ENCODE measurements around the gene PRKCZ. TPM values are rescaled to one million over a fixed set of nuclear protein-coding genes. Genes with fewer than 3 reads are reported as not detected.

The PRKCZ gene
- total RNA-seq, 2 experiments from 2014 or later: 17.8 to 19.0 TPM

- H3K9me3 Mint-ChIP-seq: no peaks in the 10 kb centered on the region
- Histone ChIP-seq H3K36me3 (ENCODE audit: insufficient read depth, low read length) (peaks cover 2% of the 10 kb centered on the region), H3K9me3 (ENCODE audit: control insufficient read depth in 1 of 2, insufficient read depth in 1 of 2, low read length in 2 of 2) (no peaks in the 10 kb centered on the region), H3K27ac (ENCODE audit: low read depth in 1 of 2, low read length in 2 of 2) (peak overlapping the region; percentile 70 to 91), H3K4me1 (ENCODE audit: insufficient read depth, low read length) (peaks cover 22% of the 10 kb centered on the region), H3K27me3 (ENCODE audit: control insufficient read depth in 1 of 2, insufficient read depth in 2 of 2, low read length in 2 of 2) (no peaks in the 10 kb centered on the region), H3K4me3 (ENCODE audit: low read length) (peak overlapping the region; percentile 70)
- TF ChIP-seq CTCF (IDR thresholded peaks at IDR 0.05): no peak
- H3K4me3 Mint-ChIP-seq: peak overlapping the region; percentile 90
- intact Hi-C loops (cut with DNase I, micrococcal nuclease): loop anchor here (1.0 to 10.0 kb wide), 6 partner anchors 41 to 412 kb away; partner anchors contain the start of genes CALML6 (in 1 of the 2), FAAP20 (in 1 of the 2), PRKCZ (in 1 of the 2) and TMEM52 (in 1 of the 2)
- no peaks in the 10 kb centered on the region for H3K27me3 Mint-ChIP-seq
- POLR2A ChIA-PET: interaction anchor here (0.6 to 2.3 kb wide), 9 partner anchors 16 to 258 kb away, joined by 3 to 12 read pairs (median 4); partner anchors contain the start of genes FAAP20, MORN1 and RER1
- ATAC-seq (ENCODE audit: poor library complexity): peak; percentile 90
- H3K36me3 Mint-ChIP-seq (ENCODE audit: low read depth): peaks cover 4% of the 10 kb centered on the region
- peaks cover 32% of the 10 kb centered on the region for H3K4me1 Mint-ChIP-seq (ENCODE audit: low read depth)
- peak; percentile 93 to 99 (median 97) for DNase-seq
- CTCF ChIA-PET: interaction anchor here (0.5 to 1.2 kb wide), 3 partner anchors 30 to 88 kb away, joined by 3 to 5 read pairs (median 3); partner anchors contain the start of gene FAAP20
- peak overlapping the region; percentile 90 for H3K27ac Mint-ChIP-seq
Observed at GRCh38 chr1:2133039-2133878, 83.0 kb downstream of the PRKCZ start.

- peak overlapping the region; percentile 70 for H3K4me3 ChIP-seq (ENCODE audit: low read length)
- Mint-ChIP-seq H3K4me3 (no peak overlapping the region), H3K36me3 (ENCODE audit: low read depth) (peaks cover 4% of the 10 kb centered on the region), H3K9me3 (no peaks in the 10 kb centered on the region), H3K4me1 (ENCODE audit: low read depth) (peaks cover 32% of the 10 kb centered on the region), H3K27me3 (no peaks in the 10 kb centered on the region), H3K27ac (peak overlapping the region; percentile 90)
- TF ChIP-seq CTCF (IDR thresholded peaks at IDR 0.05): no peak
- H3K4me1 ChIP-seq (ENCODE audit: insufficient read depth, low read length): peaks cover 22% of the 10 kb centered on the region
- H3K36me3 ChIP-seq (ENCODE audit: insufficient read depth, low read length): peaks cover 2% of the 10 kb centered on the region
- no peaks in the 10 kb centered on the region for H3K9me3 ChIP-seq (ENCODE audit: control insufficient read depth in 1 of 2, insufficient read depth in 1 of 2, low read length in 2 of 2)
- H3K27ac ChIP-seq (ENCODE audit: low read depth in 1 of 2, low read length in 2 of 2): peak overlapping the region; percentile 70 to 91
- intact Hi-C loops (cut with DNase I, micrococcal nuclease): loop anchor here (1.0 to 10.0 kb wide), 6 partner anchors 40 to 411 kb away; partner anchors contain the start of genes CALML6 (in 1 of the 2), FAAP20 (in 1 of the 2), PRKCZ (in 1 of the 2) and TMEM52 (in 1 of the 2)
- POLR2A ChIA-PET: interaction anchor here (0.6 to 2.3 kb wide), 7 partner anchors 15 to 225 kb away, joined by 3 to 12 read pairs (median 4); no protein-coding TSS in a partner anchor
- no peaks in the 10 kb centered on the region for H3K27me3 ChIP-seq (ENCODE audit: control insufficient read depth in 1 of 2, insufficient read depth in 2 of 2, low read length in 2 of 2)
- ATAC-seq (ENCODE audit: poor library complexity): no peak
- CTCF ChIA-PET: interaction anchor here (0.9 to 1.2 kb wide), 2 partner anchors 61 to 89 kb away, joined by 3 to 5 read pairs; partner anchors contain the start of gene FAAP20
- DNase-seq: no peak
Observed at GRCh38 chr1:2133879-2134215, 83.6 kb downstream of the PRKCZ start.

GRCh38 chr1:2134266-2134620 lies 84.0 kb downstream of the PRKCZ start:
- no peaks in the 10 kb centered on the region for H3K27me3 Mint-ChIP-seq
- intact Hi-C loops (cut with DNase I, micrococcal nuclease): loop anchor here (5.0 to 10.0 kb wide), 5 partner anchors 61 to 411 kb away; partner anchors contain the start of genes CALML6 (in 1 of the 2), FAAP20 (in 1 of the 2), PRKCZ (in 1 of the 2) and TMEM52 (in 1 of the 2)
- H3K27ac Mint-ChIP-seq: peak overlapping the region; percentile 90
- Histone ChIP-seq H3K4me3 (ENCODE audit: low read length) (no peak overlapping the region), H3K36me3 (ENCODE audit: insufficient read depth, low read length) (peaks cover 2% of the 10 kb centered on the region), H3K27ac (ENCODE audit: low read depth in 1 of 2, low read length in 2 of 2) (peak overlapping the region in 1 of 2 donors; percentile 91), H3K27me3 (ENCODE audit: control insufficient read depth in 1 of 2, insufficient read depth in 2 of 2, low read length in 2 of 2) (no peaks in the 10 kb centered on the region), H3K4me1 (ENCODE audit: insufficient read depth, low read length) (peaks cover 22% of the 10 kb centered on the region), H3K9me3 (ENCODE audit: control insufficient read depth in 1 of 2, insufficient read depth in 1 of 2, low read length in 2 of 2) (no peaks in the 10 kb centered on the region)
- no peak for TF ChIP-seq CTCF (IDR thresholded peaks at IDR 0.05)
- DNase-seq (no peak), ATAC-seq (ENCODE audit: poor library complexity) (no peak)
- peaks cover 32% of the 10 kb centered on the region for H3K4me1 Mint-ChIP-seq (ENCODE audit: low read depth)
- no peaks in the 10 kb centered on the region for H3K9me3 Mint-ChIP-seq
- H3K36me3 Mint-ChIP-seq (ENCODE audit: low read depth): peaks cover 4% of the 10 kb centered on the region
- POLR2A ChIA-PET: no interaction called here
- peak overlapping the region; percentile 51 for H3K4me3 Mint-ChIP-seq
- CTCF ChIA-PET: no interaction called here
